ENCODE measurements around the gene SOX18.

Gene SOX18

GRCh38 chr20:64077094-64077493 is 27.7 kb upstream of the SOX18 start:
- DNase-seq (ENCODE audit: low read depth): no peak
- no peak for TF ChIP-seq CTCF (conservative IDR thresholded peaks at IDR 0.05; ENCODE audit: control insufficient read depth, insufficient read depth, low read depth, low read length)
- no peak overlapping the region for H3K4me3 ChIP-seq (ENCODE audit: control insufficient read depth, low read depth, low read length)

- DNase-seq (ENCODE audit: low read depth): no peak
- no peak overlapping the region for H3K4me3 ChIP-seq (ENCODE audit: control insufficient read depth, low read depth, low read length)
- TF ChIP-seq CTCF (conservative IDR thresholded peaks at IDR 0.05; ENCODE audit: control insufficient read depth, insufficient read depth, low read depth, low read length): no peak
These were observed 26.9 kb upstream of the SOX18 start for GRCh38 chr20:64076061-64076997.

GRCh38 chr20:64075556-64075955 is 26.1 kb upstream of the SOX18 start:
- no peak overlapping the region for H3K4me3 ChIP-seq (ENCODE audit: control insufficient read depth, low read depth, low read length)
- no peak for TF ChIP-seq CTCF (conservative IDR thresholded peaks at IDR 0.05; ENCODE audit: control insufficient read depth, insufficient read depth, low read depth, low read length)
- no peak for DNase-seq (ENCODE audit: low read depth)

GRCh38 chr20:64074963-64075362 is 25.5 kb upstream of the SOX18 start:
- no peak overlapping the region for H3K4me3 ChIP-seq (ENCODE audit: control insufficient read depth, low read depth, low read length)
- no peak for TF ChIP-seq CTCF (conservative IDR thresholded peaks at IDR 0.05; ENCODE audit: control insufficient read depth, insufficient read depth, low read depth, low read length)
- DNase-seq (ENCODE audit: low read depth): no peak

- no peak for TF ChIP-seq CTCF (conservative IDR thresholded peaks at IDR 0.05; ENCODE audit: control insufficient read depth, insufficient read depth, low read depth, low read length)
- H3K4me3 ChIP-seq (ENCODE audit: control insufficient read depth, low read depth, low read length): no peak overlapping the region
- no peak for DNase-seq (ENCODE audit: low read depth)
These were observed 24.8 kb upstream of the SOX18 start for GRCh38 chr20:64074184-64074789.

GRCh38 chr20:64073476-64074183 is 24.2 kb upstream of the SOX18 start:
- TF ChIP-seq CTCF (conservative IDR thresholded peaks at IDR 0.05; ENCODE audit: control insufficient read depth, insufficient read depth, low read depth, low read length): no peak
- H3K4me3 ChIP-seq (ENCODE audit: control insufficient read depth, low read depth, low read length): no peak overlapping the region
- DNase-seq (ENCODE audit: low read depth): no peak
